NCI-H1417 treated with DMSO at 0.1 percent for 48 hours (cell line): ENCODE data around the gene SPRR2F.

Experiments
- DNase-seq: peaks from one replicate; lab custom pipeline; 2025; lab: John Stamatoyannopoulos, UW

The SPRR2F gene

DNA sequence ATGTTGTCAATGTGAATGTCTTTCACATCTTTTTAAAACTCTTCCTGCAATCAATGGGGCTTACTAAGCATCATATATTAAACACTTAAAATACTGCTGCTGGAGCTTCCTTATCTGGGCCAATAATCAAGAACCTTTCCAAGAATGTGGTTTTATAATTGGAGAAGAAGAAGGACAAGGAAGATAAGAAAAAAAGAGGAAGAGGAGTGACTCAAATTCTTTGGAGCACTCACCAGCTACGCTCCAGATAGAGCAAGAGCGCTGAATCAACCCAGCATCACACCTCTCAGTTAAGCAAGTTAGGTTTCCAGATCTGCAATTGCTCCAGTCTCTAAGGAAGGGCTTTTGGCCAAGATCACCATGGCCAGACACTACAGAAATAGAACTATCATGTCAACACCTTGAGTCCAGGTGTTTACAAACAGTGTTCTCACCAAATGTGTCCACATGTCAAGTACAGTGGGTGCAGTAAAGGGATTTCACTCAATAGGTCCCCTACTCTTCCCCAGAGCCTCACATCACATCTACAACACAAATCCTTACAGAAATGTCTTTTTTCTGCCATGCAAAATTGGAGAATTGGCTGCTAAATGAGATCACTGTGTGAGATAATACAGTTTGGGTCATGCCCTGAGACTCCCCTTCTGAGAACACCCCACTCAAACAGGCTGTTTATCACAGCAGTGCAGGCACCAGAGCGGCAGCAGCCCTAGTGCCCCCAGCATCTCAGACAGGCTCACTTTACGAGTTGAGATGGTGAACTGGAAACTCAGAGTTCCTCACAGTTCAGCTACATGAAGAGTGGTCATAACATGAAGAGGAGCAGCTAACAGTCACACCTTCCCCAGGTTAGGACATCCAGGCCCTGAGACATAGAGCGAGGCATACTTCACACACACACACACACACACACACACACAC lies 40.2 kb downstream of the SPRR2F start:
- no peak for DNase-seq

- no peak for DNase-seq
Observed at GRCh38 chr1:153071511-153071910, 41.8 kb downstream of the SPRR2F start, which contains the start of gene SPRR2B. Gene SPRR2B (minus strand): TSS chr1:153071611. CDS start chr1:153070839, 772 bp downstream.

GRCh38 chr1:153070243-153070642 lies 43.1 kb downstream of the SPRR2F start:
- DNase-seq: no peak
